Central memory CD8-positive, alpha-beta T cell (primary cell): Measurements from ENCODE around the gene LGALS3.
A peak's percentile ranks its signal among the peaks of the same experiment; 100 is the strongest.

ENCODE experiments used
- ATAC-seq: fragments of 150-1000 bp; cut with Tn5 transposase; replicated peaks from 2 replicates; pipeline ENCODE4 v1.10.0; 2022; ENCODE audit warnings: mild to moderate bottlenecking, moderate FRiP score, moderate number of reproducible peaks; ENCODE audit not compliant: poor library complexity, severe bottlenecking; ENCODE audit errors: extremely low read depth
- DNase-seq, 2 donors: peaks; one replicate each; pipeline ENCODE4 v3.0.0; 2021; ENCODE audit warnings: low spot score in 2 of 2
- H3K27ac Mint-ChIP-seq: one replicate; pipeline ENCODE4 v1.8.0; 2022; ENCODE audit warnings: low read depth, mild to moderate bottlenecking, moderate library complexity, mixed read lengths
- H3K27me3 Mint-ChIP-seq: one replicate; pipeline ENCODE4 v1.8.0; 2022; ENCODE audit warnings: mixed read lengths
- H3K36me3 Mint-ChIP-seq: one replicate; pipeline ENCODE4 v1.8.0; 2022; ENCODE audit warnings: mild to moderate bottlenecking, moderate library complexity, mixed read lengths; ENCODE audit not compliant: insufficient read depth
- H3K4me1 Mint-ChIP-seq: one replicate; pipeline ENCODE4 v1.8.0; 2022; ENCODE audit warnings: mixed read lengths
- H3K4me3 Mint-ChIP-seq: one replicate; pipeline ENCODE4 v1.8.0; 2022; ENCODE audit warnings: mild to moderate bottlenecking, moderate library complexity, mixed read lengths
- H3K9me3 Mint-ChIP-seq: one replicate; pipeline ENCODE4 v1.8.0; 2022; ENCODE audit warnings: mixed read lengths

Gene LGALS3

DNA sequence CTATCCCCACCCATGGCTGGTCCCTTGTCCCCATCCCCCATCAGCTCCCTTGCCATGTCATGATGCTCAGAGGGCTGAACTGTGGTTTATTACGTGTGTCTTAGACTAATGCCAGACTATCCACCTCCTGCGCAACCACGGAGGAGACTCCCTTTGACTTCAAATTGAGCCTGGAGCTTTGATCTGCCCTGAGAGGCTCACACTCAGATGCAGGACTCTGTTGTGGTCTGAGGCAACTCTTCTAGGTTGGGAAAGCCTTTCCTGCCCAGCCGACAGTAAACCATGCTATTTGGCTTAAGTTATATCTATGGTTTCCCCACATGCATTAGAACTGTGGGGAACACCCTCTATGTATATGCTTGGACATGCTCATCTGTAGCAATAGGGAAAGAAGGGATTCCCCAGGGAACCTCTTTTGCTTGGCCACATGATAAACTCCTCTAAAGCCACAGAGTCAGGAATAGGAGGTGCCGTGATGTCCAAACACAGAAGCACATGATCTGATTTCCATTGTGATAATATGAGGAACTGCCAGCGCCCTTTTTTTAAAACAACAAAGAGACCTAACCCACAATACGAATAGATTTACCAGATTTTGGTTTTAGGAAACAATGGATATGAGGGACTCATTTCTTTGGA, 11.1 kb upstream of the LGALS3 start:
- DNase-seq (no peak), ATAC-seq (no peak)
- Mint-ChIP-seq H3K27me3 (no peaks in the 10 kb centered on the region), H3K4me3 (no peak overlapping the region), H3K27ac (no peak overlapping the region), H3K4me1 (no peaks in the 10 kb centered on the region), H3K9me3 (no peaks in the 10 kb centered on the region), H3K36me3 (no peaks in the 10 kb centered on the region)

DNA sequence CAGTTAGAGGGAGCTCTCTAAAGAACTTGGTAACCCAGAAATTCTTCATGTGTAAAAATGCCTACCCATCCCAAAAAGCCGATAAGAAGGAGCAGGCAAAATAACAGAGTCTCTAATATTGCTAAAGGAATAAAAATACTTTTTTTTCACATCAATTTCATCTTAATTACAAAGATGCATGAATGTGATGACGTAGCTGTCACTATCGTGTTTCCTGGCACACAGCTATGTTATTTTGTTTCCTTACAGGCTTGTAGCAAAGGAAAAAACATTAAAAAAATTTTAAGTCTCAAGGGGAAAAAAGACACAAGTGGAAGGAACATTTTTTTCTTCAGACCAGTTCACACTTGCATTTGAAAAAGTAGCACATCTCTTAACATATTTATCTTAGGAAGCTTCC, 10.3 kb upstream of the LGALS3 start:
- no peaks in the 10 kb centered on the region for H3K36me3 Mint-ChIP-seq
- no peak for DNase-seq
- H3K4me3 Mint-ChIP-seq = no peak overlapping the region
- no peak overlapping the region for H3K27ac Mint-ChIP-seq
- H3K9me3 Mint-ChIP-seq = no peaks in the 10 kb centered on the region
- H3K4me1 Mint-ChIP-seq = no peaks in the 10 kb centered on the region
- no peaks in the 10 kb centered on the region for H3K27me3 Mint-ChIP-seq
- ATAC-seq = no peak

DNA sequence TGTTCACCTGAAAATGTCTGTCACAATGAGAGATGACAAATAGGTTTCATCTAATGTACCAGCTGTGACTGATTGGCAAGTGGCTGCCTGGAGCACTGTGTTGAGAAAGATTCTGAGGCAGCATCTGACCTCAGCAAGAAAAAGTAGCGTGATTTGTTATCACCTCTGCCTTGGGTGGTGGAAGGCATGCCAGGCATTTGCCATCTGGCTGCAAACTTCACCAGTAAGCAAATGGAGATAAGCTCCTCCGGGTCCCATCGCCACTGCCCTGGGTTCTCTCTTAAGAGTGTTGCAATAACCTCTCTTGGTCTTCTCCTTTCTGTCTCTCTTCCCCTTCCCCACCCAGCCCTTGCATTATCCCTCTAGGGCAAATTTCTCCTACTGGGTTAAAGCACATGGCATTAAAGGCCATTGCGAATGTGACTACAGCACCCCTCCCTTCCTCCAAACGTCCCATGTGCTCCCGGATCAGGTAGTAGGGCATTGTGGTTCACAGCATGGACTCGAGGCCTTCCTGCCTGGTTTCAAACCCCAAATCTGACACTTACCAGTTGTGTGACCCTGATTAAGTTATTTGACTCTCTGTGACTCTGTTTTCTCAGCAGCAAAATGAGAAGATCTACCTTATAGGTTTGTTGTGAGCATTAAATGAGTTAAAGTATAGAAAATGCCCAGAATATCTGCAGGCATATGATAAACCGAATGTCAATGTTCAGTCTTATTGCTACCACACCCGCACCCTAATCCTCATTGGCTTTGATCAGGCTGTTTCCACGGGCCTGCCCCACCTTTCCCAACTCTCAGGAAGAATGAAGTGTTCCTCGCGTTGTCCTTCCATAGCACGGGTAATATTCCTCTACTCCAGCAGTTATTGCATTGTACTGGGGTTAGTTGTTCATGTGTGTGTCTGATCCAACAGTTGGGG, 8.2 kb upstream of the LGALS3 start:
- ATAC-seq = no peak
- no peak for DNase-seq
- no peak overlapping the region for H3K4me3 Mint-ChIP-seq
- H3K27ac Mint-ChIP-seq = no peak overlapping the region
- no peaks in the 10 kb centered on the region for H3K27me3 Mint-ChIP-seq
- H3K9me3 Mint-ChIP-seq = no peaks in the 10 kb centered on the region
- no peaks in the 10 kb centered on the region for H3K36me3 Mint-ChIP-seq
- H3K4me1 Mint-ChIP-seq = peaks cover 10% of the 10 kb centered on the region

- no peak overlapping the region for H3K4me3 Mint-ChIP-seq
- no peaks in the 10 kb centered on the region for H3K36me3 Mint-ChIP-seq
- H3K27me3 Mint-ChIP-seq = no peaks in the 10 kb centered on the region
- no peak overlapping the region for H3K27ac Mint-ChIP-seq
- peaks cover 11% of the 10 kb centered on the region for H3K4me1 Mint-ChIP-seq
- DNase-seq (no peak), ATAC-seq (no peak)
- H3K9me3 Mint-ChIP-seq = no peaks in the 10 kb centered on the region
These were observed 7.2 kb upstream of the LGALS3 start for GRCh38 chr14:55121628-55122439.

DNA sequence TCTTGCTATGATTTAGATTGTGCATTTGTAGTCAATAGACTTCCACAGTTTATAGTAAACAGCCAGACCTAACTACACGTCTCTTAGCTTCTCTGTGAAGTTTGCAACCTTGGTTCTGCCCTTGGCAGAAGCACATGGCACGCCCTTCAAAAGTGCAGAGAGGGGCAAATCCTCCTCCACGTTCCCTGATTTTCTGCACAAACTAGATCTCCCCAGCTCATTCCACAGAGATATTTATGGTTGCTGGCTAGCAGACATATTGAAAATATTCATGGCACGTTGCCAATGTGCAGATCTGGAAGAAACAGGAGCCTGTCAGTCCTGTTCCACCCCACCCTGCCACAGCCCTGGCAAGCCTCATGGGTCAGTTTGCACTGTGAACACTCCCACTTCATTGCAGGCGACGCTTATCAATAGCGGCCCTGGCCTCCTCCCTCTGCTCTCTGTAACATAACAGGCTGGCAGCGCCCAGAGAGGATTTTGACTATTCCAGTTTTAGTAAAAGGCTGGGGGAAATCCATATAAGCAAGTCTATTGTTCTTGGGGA, 6.5 kb upstream of the LGALS3 start:
- DNase-seq (no peak), ATAC-seq (no peak)
- H3K9me3 Mint-ChIP-seq = no peaks in the 10 kb centered on the region
- H3K36me3 Mint-ChIP-seq = no peaks in the 10 kb centered on the region
- H3K27ac Mint-ChIP-seq = no peak overlapping the region
- H3K4me3 Mint-ChIP-seq = no peak overlapping the region
- H3K27me3 Mint-ChIP-seq = no peaks in the 10 kb centered on the region
- H3K4me1 Mint-ChIP-seq = peaks cover 15% of the 10 kb centered on the region

GRCh38 chr14:55123101-55123500, 6.0 kb upstream of the LGALS3 start:
- H3K4me3 Mint-ChIP-seq = no peak overlapping the region
- H3K36me3 Mint-ChIP-seq = no peaks in the 10 kb centered on the region
- ATAC-seq (no peak), DNase-seq (no peak)
- H3K9me3 Mint-ChIP-seq = no peaks in the 10 kb centered on the region
- peaks cover 15% of the 10 kb centered on the region for H3K4me1 Mint-ChIP-seq
- no peaks in the 10 kb centered on the region for H3K27me3 Mint-ChIP-seq
- no peak overlapping the region for H3K27ac Mint-ChIP-seq

- no peaks in the 10 kb centered on the region for H3K36me3 Mint-ChIP-seq
- peaks cover 15% of the 10 kb centered on the region for H3K4me1 Mint-ChIP-seq
- no peak overlapping the region for H3K4me3 Mint-ChIP-seq
These were observed 5.0 kb upstream of the LGALS3 start for GRCh38 chr14:55123852-55124639.

GRCh38 chr14:55124774-55125386, 4.2 kb upstream of the LGALS3 start:
- no peaks in the 10 kb centered on the region for H3K27me3 Mint-ChIP-seq
- no peak overlapping the region for H3K27ac Mint-ChIP-seq
- peaks cover 15% of the 10 kb centered on the region for H3K4me1 Mint-ChIP-seq
- H3K36me3 Mint-ChIP-seq = no peaks in the 10 kb centered on the region
- ATAC-seq = no peak
- DNase-seq = no peak
- no peak overlapping the region for H3K4me3 Mint-ChIP-seq
- H3K9me3 Mint-ChIP-seq = no peaks in the 10 kb centered on the region

More at GRCh38 chr14:55123852-55124639, 5.0 kb upstream of the LGALS3 start:
- Mint-ChIP-seq H3K9me3 (no peaks in the 10 kb centered on the region), H3K27ac (no peak overlapping the region), H3K27me3 (no peaks in the 10 kb centered on the region)
- DNase-seq (no peak), ATAC-seq (no peak)

DNA sequence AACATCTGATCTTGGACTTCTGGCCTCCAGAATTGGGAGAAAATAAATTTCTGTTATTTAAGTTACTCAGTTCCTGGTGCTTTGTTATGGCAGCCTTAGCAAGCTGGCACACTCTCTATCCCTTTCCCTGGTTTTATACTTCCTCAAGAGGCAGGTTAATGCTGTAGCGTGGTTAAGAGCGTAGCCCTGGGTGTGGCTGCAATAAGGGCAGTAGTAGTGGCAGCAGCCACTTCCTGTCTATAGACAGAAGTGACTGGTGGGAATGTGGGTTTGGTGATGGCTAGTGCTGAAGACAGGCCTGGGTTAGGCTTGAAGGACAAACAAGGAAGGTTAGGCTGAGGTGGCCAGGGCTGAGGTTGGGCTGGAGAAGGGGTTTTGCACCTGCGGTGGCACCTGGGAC, 3.6 kb upstream of the LGALS3 start:
- DNase-seq (no peak), ATAC-seq (no peak)
- no peak overlapping the region for H3K4me3 Mint-ChIP-seq
- H3K36me3 Mint-ChIP-seq = no peaks in the 10 kb centered on the region
- H3K27me3 Mint-ChIP-seq = no peaks in the 10 kb centered on the region
- H3K27ac Mint-ChIP-seq = peak overlapping the region; percentile 5
- no peaks in the 10 kb centered on the region for H3K9me3 Mint-ChIP-seq
- peaks cover 15% of the 10 kb centered on the region for H3K4me1 Mint-ChIP-seq

DNA sequence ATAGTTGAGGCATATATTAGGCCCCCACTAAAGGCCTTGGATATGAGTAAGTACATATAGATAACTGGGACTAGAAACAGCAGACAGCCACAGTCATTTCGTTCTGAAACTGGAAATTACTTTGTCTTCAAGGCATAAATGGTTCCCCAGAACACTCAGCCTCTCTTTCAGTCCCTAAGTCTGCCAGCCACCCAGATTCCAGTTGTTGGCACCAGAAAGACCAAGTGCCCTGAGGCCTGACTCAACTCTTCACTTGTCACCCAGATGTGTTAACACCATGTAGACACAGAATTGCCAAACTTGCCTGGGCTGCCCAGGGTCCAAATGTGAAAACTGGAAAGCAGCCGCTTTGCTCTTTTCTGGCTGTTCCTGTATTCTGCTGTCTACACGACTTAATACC, 3.0 kb upstream of the LGALS3 start:
- H3K36me3 Mint-ChIP-seq = no peaks in the 10 kb centered on the region
- H3K9me3 Mint-ChIP-seq = no peaks in the 10 kb centered on the region
- peak overlapping the region; percentile 5 for H3K27ac Mint-ChIP-seq
- peaks cover 15% of the 10 kb centered on the region for H3K4me1 Mint-ChIP-seq
- DNase-seq = no peak
- ATAC-seq = no peak
- H3K27me3 Mint-ChIP-seq = no peaks in the 10 kb centered on the region
- no peak overlapping the region for H3K4me3 Mint-ChIP-seq

- Mint-ChIP-seq H3K27ac (no peak overlapping the region), H3K4me3 (no peak overlapping the region)
These were observed 2.1 kb upstream of the LGALS3 start for GRCh38 chr14:55126932-55127459.

More at GRCh38 chr14:55126932-55127459, 2.1 kb upstream of the LGALS3 start:
- ATAC-seq = no peak
- Mint-ChIP-seq H3K4me1 (peaks cover 15% of the 10 kb centered on the region), H3K9me3 (no peaks in the 10 kb centered on the region), H3K27me3 (no peaks in the 10 kb centered on the region), H3K36me3 (no peaks in the 10 kb centered on the region)
- DNase-seq = no peak
